Stimulated activated CD8-positive, alpha-beta memory T cell treated with anti-CD3 and anti-CD28 coated beads, Interleukin-2, amount 100 ng/mL, for 1 hour (primary cell): Measurements from ENCODE around the gene SMIM38.
A peak's percentile ranks its signal among the peaks of the same experiment; 100 is the strongest.

Source experiments
- DNase-seq, 2 donors: peaks; one replicate each; pipeline ENCODE4 v3.0.0-alpha.2; 2020; ENCODE audit warnings: low read depth in 2 of 2

The SMIM38 gene

DNA sequence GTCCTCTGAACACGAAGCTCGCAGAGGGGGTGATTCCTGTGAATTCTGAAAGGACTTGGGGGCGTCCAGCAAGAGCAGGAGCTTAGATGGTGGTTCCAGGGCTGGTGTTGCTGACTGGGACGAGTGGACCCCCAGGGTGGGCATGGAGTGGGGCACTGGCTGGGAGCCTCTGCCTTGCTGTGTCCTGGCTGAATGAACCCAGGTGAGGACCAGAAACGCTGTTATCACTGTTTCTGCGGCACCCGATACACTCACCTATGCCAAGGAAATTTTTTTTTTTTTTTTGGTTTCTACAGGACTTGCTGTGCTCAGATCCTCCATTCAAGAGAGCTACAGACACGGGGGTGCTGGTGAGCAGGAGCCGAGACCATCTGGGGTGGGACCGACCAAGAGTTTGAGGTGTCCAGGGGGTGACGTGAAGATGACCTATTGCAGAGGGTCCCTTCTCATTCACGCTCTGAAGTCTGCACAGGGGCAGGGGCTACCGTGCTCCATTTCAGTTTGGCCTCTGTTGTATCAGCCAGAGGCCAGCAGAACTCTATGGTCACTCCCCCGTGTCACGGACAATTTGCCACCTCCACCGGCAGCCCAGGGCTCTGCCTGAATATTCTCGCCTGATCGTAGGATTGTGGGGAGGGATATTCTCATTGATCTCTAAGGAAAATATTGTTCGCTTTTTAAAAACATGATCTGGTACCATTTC is 3.6 kb downstream of the SMIM38 start:
- no peak for DNase-seq

DNA sequence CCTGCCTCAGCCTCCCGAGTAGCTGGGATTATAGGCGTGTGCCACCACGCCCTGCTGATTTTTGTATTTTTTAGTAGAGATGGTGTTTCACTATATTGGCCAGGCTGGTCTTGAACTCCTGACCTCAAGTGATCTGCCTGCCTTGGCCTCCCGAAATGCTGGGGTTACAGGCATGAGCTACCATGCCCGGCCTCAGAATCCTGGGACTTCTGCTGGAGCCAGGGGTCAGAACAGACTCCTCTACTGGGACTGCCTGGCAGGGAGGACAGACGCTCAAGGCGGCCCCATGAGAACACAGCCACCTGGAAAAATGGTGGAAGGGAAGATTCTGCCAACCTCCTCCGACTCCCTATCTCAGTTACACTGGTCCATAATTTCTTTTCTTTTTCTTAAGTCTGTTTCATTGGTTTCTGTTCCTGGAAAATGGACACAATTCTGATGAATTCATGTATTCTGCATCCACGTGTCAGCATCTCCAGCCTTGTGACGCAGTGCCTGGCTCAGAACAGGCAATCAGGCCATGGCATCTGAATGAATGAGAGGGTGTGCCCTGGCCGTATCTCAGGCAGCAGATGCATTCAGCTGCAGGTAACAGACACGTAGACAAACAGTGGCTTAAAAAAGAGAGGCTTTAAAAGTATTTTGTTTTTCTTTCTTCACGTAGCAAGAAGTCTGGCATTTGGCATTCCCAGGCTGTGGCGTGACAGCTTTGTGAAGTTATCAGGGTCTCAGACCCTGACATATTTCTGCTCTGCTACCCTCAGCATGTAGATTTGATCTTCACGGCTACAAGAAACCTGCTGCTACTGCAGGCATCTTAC is 4.8 kb downstream of the SMIM38 start:
- DNase-seq: no peak

GRCh38 chr11:69161117-69161407 is 5.3 kb downstream of the SMIM38 start:
- DNase-seq: no peak

DNA sequence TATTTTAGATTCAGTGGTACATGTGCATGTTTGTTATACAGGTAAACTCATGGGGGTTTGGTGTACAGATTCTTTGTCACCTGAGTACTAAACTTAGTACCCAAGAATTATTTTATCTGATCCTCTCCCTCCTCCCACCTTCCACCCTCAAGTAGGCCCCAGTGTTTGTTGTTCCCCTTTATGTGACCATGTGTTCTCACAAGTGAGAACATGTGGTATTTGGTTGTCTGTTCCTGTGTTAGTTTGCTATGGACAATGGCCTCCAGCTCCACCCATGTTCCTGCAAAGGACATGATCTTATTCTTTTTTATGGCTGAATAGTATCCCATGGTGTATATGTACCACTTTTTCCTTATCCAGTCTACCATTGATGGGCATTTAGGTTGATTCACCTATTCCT is 6.8 kb downstream of the SMIM38 start:
- no peak for DNase-seq

- DNase-seq: no peak
Observed at GRCh38 chr11:69163842-69164241, 8.1 kb downstream of the SMIM38 start.

DNA sequence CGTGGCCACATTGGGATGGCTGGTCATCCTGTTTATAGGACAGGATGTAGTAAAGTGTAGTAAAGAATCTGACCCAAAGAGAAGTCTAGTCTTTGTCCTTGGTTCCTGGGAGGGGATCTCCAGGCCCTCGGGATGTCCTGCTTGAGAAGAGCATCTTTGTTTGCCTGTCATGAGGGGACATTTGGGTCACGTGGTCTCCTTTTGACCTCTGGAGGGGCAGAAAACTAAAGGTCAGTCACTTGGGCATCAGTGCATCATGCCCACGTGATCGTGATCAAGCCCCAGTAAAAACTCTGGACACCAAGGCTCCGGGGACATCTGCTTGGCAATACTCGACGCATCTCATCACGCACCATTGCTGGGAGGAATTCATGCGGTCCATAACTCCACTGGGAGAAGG is 9.1 kb downstream of the SMIM38 start:
- DNase-seq: no peak

- no peak for DNase-seq
Observed at GRCh38 chr11:69165775-69166174, 10.0 kb downstream of the SMIM38 start.

GRCh38 chr11:69166218-69167115 is 10.7 kb downstream of the SMIM38 start:
- peak in 1 of 2 donors; percentile 1 for DNase-seq

DNA sequence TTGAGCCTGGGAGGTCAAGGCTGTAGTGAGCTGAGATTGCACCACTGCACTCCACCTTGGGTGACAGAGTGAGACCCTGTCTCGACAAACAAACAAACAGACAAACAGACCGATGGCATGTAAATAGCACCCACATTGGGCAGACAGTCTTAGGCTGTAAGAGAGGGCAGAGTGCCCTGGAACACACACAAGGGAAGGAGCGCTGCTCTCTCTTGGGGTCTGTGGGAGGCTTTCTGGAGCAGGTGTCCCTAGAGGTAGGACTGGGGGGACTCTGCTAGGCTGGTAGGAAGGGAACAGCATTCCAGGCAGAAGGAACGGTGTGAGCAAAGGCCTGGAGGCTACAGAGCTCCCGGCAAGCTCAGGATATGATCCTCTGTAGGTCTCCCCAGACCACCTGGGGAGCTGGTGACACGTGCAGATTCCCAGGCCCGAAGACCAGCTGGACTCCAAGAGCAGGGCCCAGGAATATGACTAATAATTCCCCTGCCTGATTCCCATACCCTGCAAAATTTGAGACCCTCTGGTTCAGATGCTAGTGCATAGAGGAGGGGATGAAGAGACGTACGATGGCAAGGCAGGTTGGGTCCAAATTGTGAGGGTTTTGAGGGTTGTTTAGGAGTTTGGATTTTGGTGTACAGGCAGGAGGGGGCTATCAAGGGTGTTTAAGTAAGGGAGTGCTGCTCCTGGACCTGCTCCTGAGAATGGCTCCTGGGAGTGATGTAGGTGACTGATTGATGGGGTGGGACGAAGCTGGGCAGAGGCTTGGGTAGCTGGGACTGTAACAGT is 11.6 kb downstream of the SMIM38 start:
- no peak for DNase-seq

GRCh38 chr11:69167916-69168691 is 12.4 kb downstream of the SMIM38 start:
- no peak for DNase-seq

DNA sequence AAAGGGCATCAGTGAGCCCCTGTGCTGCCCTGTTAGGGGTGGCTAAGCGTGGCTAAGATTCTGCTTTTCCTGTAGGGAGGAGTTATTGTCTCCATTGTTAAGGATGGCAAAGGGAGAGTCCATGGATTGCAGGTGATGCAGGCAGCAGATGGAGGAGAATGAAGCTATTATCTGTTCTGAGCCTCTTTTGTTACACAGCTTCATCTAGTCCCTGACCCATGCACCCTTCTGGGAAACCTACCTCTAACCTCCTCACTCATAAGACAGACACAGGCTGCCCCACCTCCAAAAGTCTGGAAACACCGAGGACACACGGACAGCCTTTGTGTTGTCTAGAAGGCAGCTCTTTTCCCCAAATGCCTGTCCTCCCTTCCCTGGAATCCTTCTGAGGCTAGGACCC is 13.7 kb downstream of the SMIM38 start:
- DNase-seq: no peak

DNA sequence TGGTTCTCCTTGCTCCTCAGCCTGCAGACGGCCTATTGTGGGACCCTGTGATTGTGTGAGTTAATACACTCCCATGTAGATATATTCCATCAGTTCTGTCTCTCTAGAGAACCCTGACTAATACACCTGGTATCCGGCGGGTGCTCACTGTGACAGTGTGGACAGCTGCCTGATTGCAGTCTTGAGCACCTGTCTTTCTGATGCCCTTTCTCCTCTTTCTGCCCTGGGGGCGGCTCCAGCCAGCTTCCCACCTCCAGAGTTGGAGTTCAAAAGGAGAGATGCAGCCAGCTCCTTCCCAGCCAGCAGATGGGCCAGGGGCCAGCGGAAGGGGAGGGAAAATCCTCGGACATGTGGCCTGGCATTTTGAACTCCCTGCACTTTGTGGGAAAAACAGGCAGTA is 15.0 kb downstream of the SMIM38 start:
- DNase-seq: no peak

DNA sequence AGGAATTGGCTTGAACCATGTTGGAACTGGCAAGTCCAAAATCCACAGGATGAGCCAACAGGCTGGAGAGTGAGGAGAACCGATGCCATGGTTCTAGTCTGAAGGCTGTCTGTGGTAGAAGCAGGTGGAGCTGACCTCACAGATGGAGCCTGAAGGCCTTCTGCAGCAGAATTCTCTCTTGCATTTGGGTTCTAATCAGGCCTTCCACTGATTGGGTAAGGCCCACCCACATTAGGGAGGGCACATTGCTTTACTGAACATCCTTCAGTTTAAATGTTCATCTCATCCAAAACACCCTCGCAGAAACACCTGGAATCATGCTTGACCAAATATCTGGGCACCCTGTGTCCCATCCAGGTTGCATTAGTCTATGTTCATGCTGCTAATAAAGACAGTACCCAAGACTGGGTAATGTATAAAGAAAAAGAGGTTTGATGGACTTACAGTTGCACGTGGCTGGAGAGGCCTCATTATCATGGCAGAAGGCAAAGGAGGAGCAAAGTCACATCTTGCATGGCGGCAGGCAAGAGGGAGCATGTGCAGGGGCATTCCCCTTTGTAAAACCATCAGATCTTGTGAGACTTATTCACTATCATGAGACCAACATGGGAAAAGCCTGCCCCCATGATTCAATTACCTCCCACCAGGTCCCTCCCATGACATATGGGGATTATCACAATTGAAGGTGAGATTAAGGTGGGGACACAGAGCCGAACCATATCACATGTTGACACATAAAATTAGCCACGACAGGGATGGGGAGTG is 15.9 kb downstream of the SMIM38 start:
- no peak for DNase-seq

DNA sequence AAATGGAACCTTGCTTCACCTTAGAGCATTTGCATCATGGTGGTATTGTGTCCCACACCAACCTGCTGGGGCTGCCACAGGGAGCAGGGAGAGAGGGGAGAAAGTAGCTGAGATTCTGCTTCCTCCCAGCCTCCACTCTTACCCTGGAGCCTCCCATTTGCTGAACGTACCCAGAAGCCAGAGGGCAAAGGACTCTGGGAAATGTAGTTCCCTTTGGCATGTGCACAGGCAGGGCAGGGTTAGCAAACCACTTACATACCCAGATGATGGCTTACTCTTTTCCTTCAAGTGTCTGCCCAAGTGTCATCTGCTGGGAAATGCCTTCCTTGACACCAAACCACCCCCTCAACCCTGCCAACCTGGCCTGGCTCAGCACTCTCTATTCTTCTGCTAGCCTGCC is 16.9 kb downstream of the SMIM38 start:
- no peak for DNase-seq

- DNase-seq: no peak
Observed at GRCh38 chr11:69173331-69173730, 17.6 kb downstream of the SMIM38 start.

GRCh38 chr11:69173925-69174581 is 18.3 kb downstream of the SMIM38 start:
- DNase-seq: no peak

- no peak for DNase-seq
Observed at GRCh38 chr11:69174841-69175240, 19.1 kb downstream of the SMIM38 start.

DNA sequence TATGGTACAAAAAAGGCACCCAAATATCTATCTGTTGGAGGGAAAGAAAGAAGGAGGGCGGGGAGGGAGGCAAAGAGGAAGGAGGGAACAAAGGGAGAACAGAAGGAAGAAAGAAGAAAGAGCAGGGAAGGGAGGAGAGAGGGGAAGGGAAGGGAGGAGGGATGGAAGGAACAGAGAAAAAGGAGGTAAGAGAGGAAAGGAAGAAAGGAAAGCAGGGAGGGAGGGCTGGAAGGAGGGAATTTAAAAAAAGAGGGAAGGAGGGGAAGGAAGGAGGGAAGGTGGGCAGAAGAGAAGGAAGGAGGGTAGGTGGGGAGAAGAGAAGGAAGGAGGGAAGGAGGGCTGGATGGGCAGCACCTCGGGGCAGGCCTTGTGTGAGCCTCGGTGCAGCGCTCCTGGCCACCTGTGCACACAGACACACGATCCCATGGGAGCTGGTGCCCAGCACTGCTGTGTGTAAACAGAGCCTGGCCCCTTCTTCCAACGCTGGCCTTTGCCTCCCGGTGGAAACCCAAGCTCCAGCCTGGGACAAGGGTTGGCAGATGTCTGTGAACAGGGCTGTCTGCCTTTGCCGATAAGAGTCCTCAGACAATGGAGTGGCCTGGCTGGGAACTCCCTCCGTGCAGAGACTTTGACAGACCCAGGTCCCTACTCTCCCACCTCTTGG is 23.2 kb downstream of the SMIM38 start:
- DNase-seq: no peak

- DNase-seq: no peak
Observed at GRCh38 chr11:69180226-69180625, 24.5 kb downstream of the SMIM38 start.
